ENCODE measurements around the gene CMSS1.

CMSS1 gene

DNA sequence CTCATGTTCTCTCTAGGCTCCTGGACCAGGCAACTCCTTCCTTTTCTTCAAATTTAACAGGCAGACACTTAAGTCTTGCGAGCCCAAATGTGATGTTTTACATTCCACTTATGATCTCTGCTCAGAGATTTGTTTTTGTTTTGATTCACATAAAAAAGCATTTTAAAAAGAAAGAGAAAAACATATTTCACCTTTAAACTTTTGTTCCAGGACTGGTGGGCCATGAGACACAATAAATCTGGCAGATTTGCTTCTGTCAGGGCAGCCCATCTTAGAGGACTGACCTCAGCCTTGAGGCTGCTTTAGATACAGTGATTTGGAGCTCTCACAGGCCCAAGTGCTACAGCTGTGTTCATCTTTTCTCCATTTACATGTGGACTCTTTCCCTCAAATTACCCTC is 52.0 kb downstream of the CMSS1 start:
- Histone ChIP-seq H3K9me3 (ENCODE audit: control insufficient read depth, low read length) (no peaks in the 10 kb centered on the region), H3K4me1 (peaks cover 35% of the 10 kb centered on the region), H3K79me2 (peaks cover 40% of the 10 kb centered on the region), H3K4me2 (ENCODE audit: low read length) (no peak overlapping the region), H3K27me3 (ENCODE audit: control insufficient read depth, insufficient read depth, low read length) (no peaks in the 10 kb centered on the region), H3K27ac (no peak overlapping the region), H3K4me3 (ENCODE audit: low read depth, low read length) (no peak overlapping the region), H2AFZ (no peak overlapping the region), H3K36me3 (ENCODE audit: control insufficient read depth, insufficient read depth, low read length) (no peaks in the 10 kb centered on the region), H3K9ac (no peak overlapping the region)
- TF ChIP-seq CTCF (IDR thresholded peaks at IDR 0.05) = no peak

DNA sequence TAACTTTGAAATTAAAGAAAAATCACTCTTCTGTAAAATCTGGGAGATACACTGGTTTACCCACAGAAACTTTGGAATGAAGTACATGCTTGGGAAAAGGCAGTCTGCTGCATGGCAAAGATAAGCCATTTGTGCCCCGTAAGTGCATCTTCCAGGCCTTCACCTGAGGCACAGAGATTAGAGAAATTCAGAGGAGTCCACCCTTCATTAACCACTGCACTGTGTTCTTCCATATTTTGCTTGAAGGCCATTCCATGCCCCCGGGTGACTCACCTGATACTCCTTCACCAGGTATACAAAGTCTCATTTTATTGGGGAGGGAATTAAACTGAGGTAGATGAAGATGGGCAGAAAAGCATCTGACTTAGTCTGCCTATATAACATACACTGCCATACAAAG is 53.0 kb downstream of the CMSS1 start:
- no peaks in the 10 kb centered on the region for H3K27me3 ChIP-seq (ENCODE audit: control insufficient read depth, insufficient read depth, low read length)
- H3K4me3 ChIP-seq (ENCODE audit: low read depth, low read length) = no peak overlapping the region
- H3K9me3 ChIP-seq (ENCODE audit: control insufficient read depth, low read length) = no peaks in the 10 kb centered on the region
- H3K4me1 ChIP-seq = peaks cover 35% of the 10 kb centered on the region
- no peak overlapping the region for H3K4me2 ChIP-seq (ENCODE audit: low read length)
- H3K79me2 ChIP-seq = peaks cover 40% of the 10 kb centered on the region
- no peaks in the 10 kb centered on the region for H3K36me3 ChIP-seq (ENCODE audit: control insufficient read depth, insufficient read depth, low read length)
- TF ChIP-seq CTCF (IDR thresholded peaks at IDR 0.05) = no peak
- no peak overlapping the region for H2AFZ ChIP-seq
- no peak overlapping the region for H3K27ac ChIP-seq
- H3K9ac ChIP-seq = no peak overlapping the region

DNA sequence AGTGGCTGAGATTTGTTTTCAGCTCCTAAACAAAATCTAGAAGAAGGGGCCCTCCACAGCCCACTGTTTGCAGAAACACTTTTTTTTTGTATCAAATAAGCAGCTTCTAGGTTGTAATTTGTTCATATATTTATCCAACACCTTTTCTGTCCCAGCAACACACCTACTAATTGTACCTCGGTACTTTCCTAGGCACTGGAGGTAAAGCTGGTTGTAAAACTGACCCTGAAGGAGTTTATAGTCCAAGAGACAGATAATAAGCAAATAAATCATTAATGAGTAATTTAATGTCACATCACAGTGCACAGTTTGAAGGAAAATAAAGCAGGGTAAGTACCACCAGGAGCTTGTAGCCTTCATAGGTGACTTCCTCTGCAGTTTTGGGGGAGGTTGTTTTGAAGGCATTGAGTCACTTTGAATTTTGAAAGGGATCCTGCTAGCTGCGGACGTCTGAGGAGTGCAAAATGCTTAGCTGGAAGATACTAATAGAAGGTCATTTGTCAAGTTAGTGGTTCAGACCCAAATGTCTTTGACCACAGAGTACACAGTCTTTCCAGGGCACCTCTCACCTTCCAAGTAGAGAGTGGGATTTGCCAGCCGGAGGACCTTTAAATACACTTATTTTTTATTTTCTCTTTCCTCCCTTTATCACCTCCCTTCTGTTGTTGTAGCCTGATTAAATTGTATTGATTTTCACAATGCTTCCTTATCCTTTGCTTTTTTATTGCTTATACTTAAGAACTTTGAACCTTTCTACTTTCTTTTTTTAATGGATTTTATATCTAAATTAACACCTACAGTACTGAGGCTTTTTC is 53.8 kb downstream of the CMSS1 start:
- Histone ChIP-seq H3K79me2 (peaks cover 40% of the 10 kb centered on the region), H2AFZ (no peak overlapping the region), H3K4me3 (ENCODE audit: low read depth, low read length) (no peak overlapping the region), H3K27me3 (ENCODE audit: control insufficient read depth, insufficient read depth, low read length) (no peaks in the 10 kb centered on the region), H3K9ac (no peak overlapping the region), H3K36me3 (ENCODE audit: control insufficient read depth, insufficient read depth, low read length) (no peaks in the 10 kb centered on the region), H3K27ac (no peak overlapping the region), H3K9me3 (ENCODE audit: control insufficient read depth, low read length) (no peaks in the 10 kb centered on the region), H3K4me1 (peaks cover 31% of the 10 kb centered on the region), H3K4me2 (ENCODE audit: low read length) (no peak overlapping the region)
- TF ChIP-seq CTCF (IDR thresholded peaks at IDR 0.05) = no peak

DNA sequence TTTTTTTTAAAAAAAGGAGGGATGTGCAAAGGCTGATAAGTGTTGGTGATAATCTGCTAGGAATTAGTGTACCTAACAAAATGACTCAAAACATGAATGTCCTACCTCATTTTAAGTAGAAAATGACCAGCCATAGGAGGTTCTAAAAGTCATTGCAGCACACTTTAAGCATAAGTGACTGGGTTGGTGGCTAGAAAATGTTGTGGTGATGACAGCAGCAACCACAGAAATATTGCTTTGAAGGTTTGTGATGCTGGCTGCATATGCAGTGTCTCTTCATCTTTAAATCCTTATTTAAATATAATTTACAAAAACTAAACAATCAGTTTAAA is 55.2 kb downstream of the CMSS1 start:
- H3K4me2 ChIP-seq (ENCODE audit: low read length) = peak overlapping the region; percentile 8
- H2AFZ ChIP-seq = no peak overlapping the region
- no peak overlapping the region for H3K4me3 ChIP-seq (ENCODE audit: low read depth, low read length)
- no peaks in the 10 kb centered on the region for H3K27me3 ChIP-seq (ENCODE audit: control insufficient read depth, insufficient read depth, low read length)
- H3K4me1 ChIP-seq = peaks cover 18% of the 10 kb centered on the region
- H3K36me3 ChIP-seq (ENCODE audit: control insufficient read depth, insufficient read depth, low read length) = no peaks in the 10 kb centered on the region
- peaks cover 27% of the 10 kb centered on the region for H3K79me2 ChIP-seq
- H3K27ac ChIP-seq = peak overlapping the region; percentile 40
- TF ChIP-seq CTCF (IDR thresholded peaks at IDR 0.05) = no peak
- no peaks in the 10 kb centered on the region for H3K9me3 ChIP-seq (ENCODE audit: control insufficient read depth, low read length)
- no peak overlapping the region for H3K9ac ChIP-seq
